ENCODE data around the gene SLC38A8.

- no peak for TF ChIP-seq POLR2A (IDR thresholded peaks at IDR 0.05)
- no peak for TF ChIP-seq CTCF (IDR thresholded peaks at IDR 0.05)
Measured at GRCh38 chr16:84005391-84005790, 37.2 kb downstream of the SLC38A8 start.
